GM21786 (cell line): ENCODE measurements around the gene LRSAM1.

Source experiments
- ATAC-seq: cut with Tn5 transposase; IDR thresholded peaks from one replicate; pipeline ENCODE4 v1.9.1; 2021; ENCODE audit not compliant: unreplicated experiment

Gene LRSAM1

DNA sequence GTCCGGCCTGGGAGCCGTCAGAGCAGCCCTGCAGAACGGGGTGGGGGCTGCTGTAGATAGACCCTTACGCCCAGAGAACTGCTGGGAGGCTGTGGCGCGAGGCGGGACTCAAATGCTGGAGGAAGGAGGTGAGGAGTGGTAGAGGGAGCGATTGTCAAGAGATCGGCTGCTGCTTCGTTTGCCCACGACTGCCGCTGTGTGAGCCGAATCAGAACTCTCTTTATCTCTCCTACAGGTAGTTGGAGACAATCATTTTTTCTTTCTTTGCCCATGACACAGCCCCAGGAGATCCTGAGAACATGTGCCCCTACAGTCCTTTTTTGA, 26.7 kb upstream of the LRSAM1 start:
- ATAC-seq: peak; percentile 9

DNA sequence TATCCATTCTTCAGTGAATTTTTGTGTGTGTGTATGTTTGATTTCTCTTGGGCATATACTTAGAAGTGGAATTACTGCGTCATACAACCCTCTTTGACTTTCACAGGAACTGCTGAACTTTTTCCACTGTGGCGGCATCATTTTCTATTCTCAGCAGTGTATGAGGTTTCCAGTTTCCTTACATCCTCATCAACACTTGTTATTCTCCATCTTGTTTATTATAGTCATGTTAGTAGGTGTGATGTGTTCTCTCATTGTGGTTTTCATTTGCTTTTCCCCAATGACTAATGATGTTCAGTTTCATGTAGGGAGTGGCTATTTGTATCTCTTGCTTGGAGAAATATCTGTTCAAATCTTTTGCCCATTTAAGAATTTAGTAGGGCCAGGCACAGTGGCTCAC, 24.6 kb upstream of the LRSAM1 start:
- no peak for ATAC-seq

DNA sequence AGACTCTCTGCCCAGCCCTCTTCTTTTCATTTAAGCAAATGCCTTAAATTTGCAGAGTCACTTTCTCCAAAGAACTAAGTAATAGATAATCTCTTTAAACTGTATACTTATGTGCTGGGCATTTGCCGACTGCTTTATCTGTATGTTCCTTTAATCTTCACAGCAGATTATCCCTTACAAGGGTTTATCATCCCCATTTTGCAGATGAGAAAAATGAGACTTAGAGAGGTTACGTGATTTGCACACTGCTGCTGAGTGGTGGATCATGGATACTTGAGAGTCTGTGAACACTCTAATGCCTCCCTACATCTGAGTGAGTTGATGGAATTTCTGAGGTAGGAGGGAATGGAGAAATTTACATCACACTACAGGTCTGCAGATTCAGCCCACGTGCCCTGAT, 23.0 kb upstream of the LRSAM1 start:
- no peak for ATAC-seq

DNA sequence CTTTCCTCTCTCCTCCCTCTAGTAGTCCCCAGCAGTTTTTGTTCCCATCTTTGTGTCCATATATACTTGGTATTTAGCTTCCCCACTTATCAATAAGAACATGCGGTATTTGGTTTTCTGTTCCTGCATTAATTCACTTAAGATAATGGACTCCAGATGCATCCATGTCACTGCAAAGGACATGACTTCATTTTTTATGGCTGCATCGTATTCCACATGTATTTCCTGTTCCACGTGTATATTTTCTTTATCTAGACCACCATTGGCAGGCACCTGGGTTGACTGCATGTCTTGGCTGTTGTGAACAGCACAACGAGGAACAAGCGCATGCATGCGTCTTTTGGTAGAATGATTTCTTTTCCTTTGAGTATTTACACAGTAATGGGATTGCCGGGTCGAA, 20.9 kb upstream of the LRSAM1 start:
- no peak for ATAC-seq

DNA sequence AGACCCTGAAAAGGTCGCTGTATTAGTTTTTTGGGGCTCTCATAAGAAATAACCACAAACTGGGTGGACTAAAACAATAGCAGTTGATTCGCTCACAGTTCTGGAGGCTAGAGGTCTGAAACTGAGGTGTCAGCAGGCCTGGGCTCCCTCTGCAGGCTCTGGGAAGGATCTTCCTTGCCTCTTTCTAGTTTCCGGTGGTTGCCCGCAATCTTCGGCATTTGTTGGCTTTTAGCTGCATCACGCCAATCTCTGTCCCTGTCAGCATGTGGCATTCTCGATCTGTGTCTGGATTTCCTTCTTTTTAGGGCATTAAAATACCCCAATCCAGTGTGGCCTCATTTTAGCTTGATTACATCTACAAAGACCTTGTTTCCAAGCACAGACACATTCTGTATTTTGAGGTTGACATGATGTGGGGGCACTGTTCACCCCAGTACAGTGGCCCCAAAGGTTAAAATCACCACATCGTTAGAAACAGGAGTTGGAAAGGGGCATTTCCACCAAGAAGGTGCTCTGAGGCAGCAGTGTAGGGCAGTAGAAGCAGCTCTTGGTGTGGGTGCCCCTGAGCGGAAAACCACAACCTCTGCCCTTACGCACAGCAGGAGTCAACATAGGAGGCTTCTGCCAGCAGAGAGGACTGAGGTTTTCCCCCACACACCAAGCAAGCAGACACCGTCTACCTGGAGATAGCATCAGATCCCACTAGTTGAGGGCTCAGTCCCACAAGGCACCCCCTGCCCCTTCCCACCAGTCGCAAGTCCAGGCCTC, 13.6 kb upstream of the LRSAM1 start:
- no peak for ATAC-seq

- no peak for ATAC-seq
Observed at GRCh38 chr9:127438394-127438793, 12.9 kb upstream of the LRSAM1 start.

GRCh38 chr9:127444283-127444920, 6.9 kb upstream of the LRSAM1 start:
- ATAC-seq: no peak

- no peak for ATAC-seq
Observed at GRCh38 chr9:127444921-127445850, 6.1 kb upstream of the LRSAM1 start.

DNA sequence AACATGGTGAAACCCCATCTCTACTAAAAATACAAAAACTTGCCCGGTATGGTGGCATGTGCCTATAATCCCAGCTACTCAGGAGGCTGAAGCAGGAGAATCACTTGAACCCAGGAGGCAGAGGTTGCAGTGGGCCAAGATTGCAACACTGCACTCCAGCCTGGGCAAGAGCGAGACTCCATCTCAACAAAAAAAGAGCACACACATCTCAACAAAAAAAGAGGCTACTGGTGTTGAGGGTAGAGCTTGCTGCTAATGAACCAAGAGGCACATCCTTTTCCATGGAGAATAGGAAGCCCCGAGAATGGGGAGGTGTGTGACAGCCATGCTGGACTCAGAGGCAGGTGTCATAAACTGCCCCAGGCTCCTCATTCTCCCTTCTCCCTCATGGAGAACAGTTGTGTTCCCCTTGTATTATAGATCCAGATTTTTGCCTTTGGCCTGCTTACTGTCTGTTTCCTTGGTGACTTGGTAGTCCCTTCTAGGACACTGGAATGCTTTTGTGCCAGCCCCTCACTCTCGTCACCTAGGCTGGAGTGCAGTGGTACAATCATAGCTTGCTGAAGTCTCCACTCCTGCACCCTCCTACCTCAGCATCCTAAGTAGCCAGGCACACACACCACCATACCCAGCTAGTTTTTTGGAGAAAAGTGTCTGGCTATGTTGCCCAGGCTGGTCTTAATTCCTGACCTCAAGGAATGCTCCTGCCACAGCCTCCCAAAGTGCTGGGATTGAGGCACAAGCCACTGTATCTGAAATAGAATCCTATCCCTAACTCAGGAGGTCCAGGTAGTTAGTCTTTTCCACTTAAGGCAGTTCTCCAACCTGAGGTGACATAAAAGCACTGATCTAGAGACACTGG, 5.2 kb upstream of the LRSAM1 start:
- ATAC-seq: no peak

DNA sequence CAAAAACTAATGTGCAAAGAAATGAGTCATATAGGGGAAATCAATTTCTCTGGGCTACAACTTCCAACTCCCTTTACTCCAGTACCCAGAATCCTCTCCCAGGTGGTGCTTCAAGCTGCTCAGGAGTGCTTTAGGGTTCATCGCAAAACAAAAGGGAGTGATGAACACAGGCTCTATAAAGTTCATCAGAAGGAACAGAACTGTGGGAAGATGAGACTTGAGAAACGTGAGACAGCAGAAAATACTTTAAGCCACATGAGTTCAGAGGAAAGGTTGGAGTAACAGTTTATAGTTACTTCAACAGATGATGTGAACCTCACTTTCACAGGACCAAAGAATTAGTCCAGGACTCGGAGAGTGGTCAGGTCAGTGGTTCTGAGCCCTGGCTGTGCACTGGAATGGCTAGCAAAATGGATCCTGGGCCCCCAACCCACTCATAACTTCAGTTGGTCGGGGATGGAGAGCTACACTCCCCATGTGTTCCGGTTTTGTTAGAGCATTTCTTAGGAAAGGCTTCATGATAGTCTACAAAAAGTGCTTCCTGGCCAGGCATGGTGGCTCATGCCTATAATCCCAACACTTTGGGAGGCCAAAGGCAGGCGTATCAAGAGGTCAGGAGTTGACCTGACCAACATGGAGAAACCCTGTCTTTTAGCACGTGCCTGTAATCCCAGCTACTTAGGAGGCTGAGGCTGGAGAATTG, 4.4 kb upstream of the LRSAM1 start:
- ATAC-seq: no peak

- no peak for ATAC-seq
Observed at GRCh38 chr9:127447416-127448111, 3.7 kb upstream of the LRSAM1 start.

DNA sequence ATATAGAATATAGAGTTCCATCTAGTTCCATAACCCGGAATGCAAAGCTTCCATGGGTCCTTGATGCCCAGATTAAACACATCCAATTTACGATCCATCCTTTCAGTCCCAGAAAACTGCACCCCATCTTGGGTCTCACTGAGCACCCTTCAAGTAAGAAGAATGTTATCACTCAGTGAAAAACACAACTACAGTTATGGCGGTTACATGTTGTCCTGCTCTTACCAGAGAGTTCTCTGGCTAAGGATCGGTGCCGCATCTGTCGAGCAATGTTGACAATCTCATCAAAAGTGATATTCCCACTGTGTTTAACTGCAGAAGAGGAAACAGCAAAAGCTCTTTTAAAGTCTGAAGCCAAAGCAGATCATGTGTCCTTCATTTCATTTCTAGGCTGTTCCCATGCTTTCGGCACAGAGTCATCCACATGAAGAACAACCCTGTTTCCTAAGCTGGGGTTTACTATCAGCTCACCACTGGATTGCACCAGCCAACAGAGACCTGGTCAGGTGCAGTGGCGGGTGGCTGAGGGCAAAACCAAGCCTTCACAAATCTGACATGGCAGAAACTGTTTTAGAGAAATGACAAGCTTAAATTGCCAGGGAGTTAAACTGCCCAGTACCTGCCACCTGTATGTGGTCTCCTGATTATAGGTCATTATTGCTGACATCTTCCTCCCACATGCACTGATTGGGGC, 3.1 kb upstream of the LRSAM1 start:
- ATAC-seq: no peak

- ATAC-seq: no peak
Observed at GRCh38 chr9:127449332-127449966, 1.9 kb upstream of the LRSAM1 start.

- ATAC-seq: no peak
Observed at GRCh38 chr9:127450243-127450760, 1.0 kb upstream of the LRSAM1 start.

- peak; percentile 10 for ATAC-seq
Observed at GRCh38 chr9:127451608-127451857, 223 bp downstream of the LRSAM1 start.

GRCh38 chr9:127451858-127452656, 747 bp downstream of the LRSAM1 start:
- no peak for ATAC-seq

DNA sequence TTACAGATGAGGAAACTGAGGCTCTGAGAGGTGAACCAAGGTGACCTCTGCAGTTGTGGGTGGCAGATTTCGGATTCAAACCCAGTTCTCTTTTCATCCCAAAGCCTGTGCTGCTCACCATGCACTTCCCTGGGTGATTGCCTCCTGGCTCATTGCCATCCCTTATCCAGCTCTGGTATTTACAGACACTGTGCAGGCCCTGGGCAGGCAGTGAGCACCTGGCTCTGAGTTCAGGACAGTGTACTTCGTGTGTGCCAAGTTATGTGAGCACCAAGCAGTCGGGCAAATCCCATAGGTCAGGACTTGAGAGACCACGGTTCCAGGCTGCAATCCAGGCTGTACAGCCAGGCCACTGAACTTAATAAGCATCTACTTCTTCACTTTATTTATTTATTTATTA, 1.4 kb downstream of the LRSAM1 start:
- no peak for ATAC-seq
